ENCODE data around the gene PTH2.
"Not testable (repeated sequence)": the region's sequence is repeated elsewhere in the genome, so short reads cannot be mapped to it uniquely, and the experiment has no call there.

The PTH2 gene

GRCh38 chr19:49445997-49446396 is 22.8 kb upstream of the PTH2 start:
- Histone ChIP-seq H3K36me3 (ENCODE audit: control insufficient read depth, insufficient read depth, low read length) (peaks cover 11% of the 10 kb centered on the region), H3K27me3 (replicated peaks; ENCODE audit: control insufficient read depth, insufficient read depth, low read length) (peaks cover under 1% of the 10 kb centered on the region; the same call in 1 of the 2 replicates), H3K4me3 (replicated peaks; ENCODE audit: low read depth, low read length) (no peak overlapping the region)
- no peak for DNase-seq (ENCODE audit: extremely low read depth, insufficient read length)
- no peak for TF ChIP-seq CTCF (IDR thresholded peaks at IDR 0.05; ENCODE audit: insufficient read depth, low read length, poor library complexity, severe bottlenecking)

- not testable (repeated sequence) for H3K27me3 ChIP-seq (replicated peaks; ENCODE audit: control insufficient read depth, insufficient read depth, low read length); H3K4me3 ChIP-seq (replicated peaks; ENCODE audit: low read depth, low read length); DNase-seq (ENCODE audit: extremely low read depth, insufficient read length); H3K36me3 ChIP-seq (ENCODE audit: control insufficient read depth, insufficient read depth, low read length)
Observed at GRCh38 chr19:49444100-49444700, 21.0 kb upstream of the PTH2 start.

- DNase-seq (ENCODE audit: extremely low read depth, insufficient read length), result peak; percentile 98
- Histone ChIP-seq H3K4me3 (replicated peaks; ENCODE audit: low read depth, low read length) (peak overlapping the region; percentile 72), H3K27me3 (replicated peaks; ENCODE audit: control insufficient read depth, insufficient read depth, low read length) (peaks cover 2% of the 10 kb centered on the region; the same call in 1 of the 2 replicates), H3K36me3 (ENCODE audit: control insufficient read depth, insufficient read depth, low read length) (peaks cover 7% of the 10 kb centered on the region)
- TF ChIP-seq CTCF (IDR thresholded peaks at IDR 0.05; ENCODE audit: insufficient read depth, low read length, poor library complexity, severe bottlenecking), result peak; percentile 90
Observed at GRCh38 chr19:49443366-49444099, 20.3 kb upstream of the PTH2 start.

GRCh38 chr19:49442771-49443365 is 19.6 kb upstream of the PTH2 start:
- peak; percentile 69 for DNase-seq (ENCODE audit: extremely low read depth, insufficient read length)
- Histone ChIP-seq H3K27me3 (replicated peaks; ENCODE audit: control insufficient read depth, insufficient read depth, low read length) (peaks cover 2% of the 10 kb centered on the region; the same call in 1 of the 2 replicates), H3K36me3 (ENCODE audit: control insufficient read depth, insufficient read depth, low read length) (peaks cover 4% of the 10 kb centered on the region), H3K4me3 (replicated peaks; ENCODE audit: low read depth, low read length) (peak overlapping the region; percentile 72)
- TF ChIP-seq CTCF (IDR thresholded peaks at IDR 0.05; ENCODE audit: insufficient read depth, low read length, poor library complexity, severe bottlenecking), result no peak

DNA sequence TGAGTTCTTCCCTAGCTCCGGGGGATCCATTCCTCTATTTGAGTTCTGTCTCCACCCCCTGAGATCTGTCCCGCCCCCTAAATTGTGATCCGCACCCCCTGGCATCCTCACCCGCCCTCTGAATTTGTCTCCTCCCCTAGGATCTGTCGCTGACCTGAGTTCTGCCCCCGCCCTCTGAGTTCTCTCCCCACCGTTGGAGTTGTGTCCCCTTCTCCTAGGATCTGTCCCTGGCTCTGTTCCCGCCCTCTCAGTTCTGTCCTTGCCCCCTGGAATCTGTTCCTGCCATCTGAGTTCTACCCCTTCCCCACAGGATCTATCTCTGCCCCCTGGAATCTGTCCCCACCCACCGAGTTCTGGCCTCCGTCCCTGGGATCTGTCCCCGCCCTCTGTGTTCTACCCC is 19.1 kb upstream of the PTH2 start:
- H3K4me3 ChIP-seq (replicated peaks; ENCODE audit: low read depth, low read length), result peak overlapping the region; percentile 72
- peaks cover 4% of the 10 kb centered on the region for H3K36me3 ChIP-seq (ENCODE audit: control insufficient read depth, insufficient read depth, low read length)
- H3K27me3 ChIP-seq (replicated peaks; ENCODE audit: control insufficient read depth, insufficient read depth, low read length), result peaks cover 2% of the 10 kb centered on the region; the same call in 1 of the 2 replicates
- DNase-seq (ENCODE audit: extremely low read depth, insufficient read length), result no peak
- no peak for TF ChIP-seq CTCF (IDR thresholded peaks at IDR 0.05; ENCODE audit: insufficient read depth, low read length, poor library complexity, severe bottlenecking)

DNA sequence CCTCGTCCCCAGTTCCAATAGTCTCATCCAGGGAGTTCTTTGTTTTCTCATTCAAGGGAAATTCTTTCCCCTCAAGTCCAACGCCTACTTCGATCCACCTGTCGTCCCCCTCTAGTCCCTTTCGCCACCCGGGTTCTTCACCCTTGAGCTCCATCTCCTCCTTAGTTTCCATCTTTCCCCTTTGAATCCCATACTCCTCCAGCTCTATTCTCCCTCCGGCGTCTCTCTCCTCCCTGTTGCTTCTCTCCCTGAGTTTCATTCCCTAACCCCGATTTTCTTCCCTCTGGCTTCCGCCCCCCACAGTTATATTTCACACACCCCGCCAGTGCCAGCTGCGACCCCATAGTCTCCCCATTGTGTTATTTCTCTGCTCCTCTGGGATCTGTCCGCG is 18.7 kb upstream of the PTH2 start:
- no peak for DNase-seq (ENCODE audit: extremely low read depth, insufficient read length)
- Histone ChIP-seq H3K27me3 (replicated peaks; ENCODE audit: control insufficient read depth, insufficient read depth, low read length) (peaks cover 2% of the 10 kb centered on the region; the same call in 1 of the 2 replicates), H3K36me3 (ENCODE audit: control insufficient read depth, insufficient read depth, low read length) (peaks cover 3% of the 10 kb centered on the region), H3K4me3 (replicated peaks; ENCODE audit: low read depth, low read length) (no peak overlapping the region)
- TF ChIP-seq CTCF (IDR thresholded peaks at IDR 0.05; ENCODE audit: insufficient read depth, low read length, poor library complexity, severe bottlenecking), result no peak

All from GM06990 (cell line).